HuH-7.5 (cell line): Measurements from ENCODE around the gene TMEM63A.

Experiments
- DNase-seq: peaks from one replicate; pipeline ENCODE4 v3.0.0; 2011; ENCODE audit warnings: low spot score

The TMEM63A gene

GRCh38 chr1:225886159-225887029 lies 4.2 kb upstream of the TMEM63A start:
- DNase-seq: peak; percentile 83

DNA sequence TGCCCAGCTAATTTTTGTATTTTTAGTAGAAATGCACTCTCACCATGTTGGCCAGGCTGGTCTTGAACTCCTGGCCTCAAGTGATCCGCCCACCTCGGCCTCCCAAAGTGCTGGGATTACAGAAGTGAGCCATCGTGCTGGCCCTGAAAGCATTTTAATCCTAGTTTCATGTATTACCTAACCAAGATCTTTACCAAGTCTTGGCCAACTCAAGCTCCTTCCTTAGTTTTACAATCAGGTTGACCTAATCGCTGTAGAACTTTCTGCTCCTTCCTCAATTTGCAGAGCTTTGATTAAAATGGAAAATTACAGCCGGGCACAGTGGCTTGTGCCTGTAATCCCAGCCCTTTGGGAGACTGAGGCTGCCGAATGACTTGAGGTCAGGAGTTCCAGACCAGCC lies 3.2 kb upstream of the TMEM63A start:
- DNase-seq: no peak

DNA sequence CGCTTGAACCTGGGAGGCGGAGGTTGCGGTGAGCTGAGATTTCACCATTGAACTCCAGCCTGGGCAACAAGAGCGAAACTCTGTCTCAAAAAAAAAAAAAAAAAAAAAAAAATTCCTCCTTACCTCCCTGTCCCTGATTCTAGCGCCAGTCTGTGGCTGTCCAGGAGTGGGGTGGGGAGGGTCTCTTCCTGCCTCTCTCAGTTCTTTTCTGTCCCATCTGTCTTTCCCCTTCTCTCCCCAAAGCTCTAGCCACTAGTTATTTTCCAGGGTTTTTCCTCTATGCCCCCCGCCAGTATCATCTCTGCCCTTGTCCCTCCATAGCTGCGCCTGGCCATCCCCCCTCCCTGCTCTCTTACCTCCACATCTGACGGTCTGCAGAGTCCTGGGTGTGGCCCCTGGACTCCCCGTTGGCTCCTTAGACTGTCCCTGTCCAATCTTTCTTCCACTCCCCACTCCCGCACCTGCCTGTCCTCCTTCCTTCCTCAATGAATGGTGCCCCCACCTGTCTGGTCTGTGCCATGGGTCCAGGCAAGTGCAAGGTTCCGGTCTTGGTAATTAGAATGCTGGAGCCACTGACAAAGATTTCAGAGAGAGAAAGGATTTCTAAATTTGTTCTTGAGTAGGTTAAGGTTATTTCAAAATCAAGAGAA lies 1.6 kb upstream of the TMEM63A start:
- no peak for DNase-seq

DNA sequence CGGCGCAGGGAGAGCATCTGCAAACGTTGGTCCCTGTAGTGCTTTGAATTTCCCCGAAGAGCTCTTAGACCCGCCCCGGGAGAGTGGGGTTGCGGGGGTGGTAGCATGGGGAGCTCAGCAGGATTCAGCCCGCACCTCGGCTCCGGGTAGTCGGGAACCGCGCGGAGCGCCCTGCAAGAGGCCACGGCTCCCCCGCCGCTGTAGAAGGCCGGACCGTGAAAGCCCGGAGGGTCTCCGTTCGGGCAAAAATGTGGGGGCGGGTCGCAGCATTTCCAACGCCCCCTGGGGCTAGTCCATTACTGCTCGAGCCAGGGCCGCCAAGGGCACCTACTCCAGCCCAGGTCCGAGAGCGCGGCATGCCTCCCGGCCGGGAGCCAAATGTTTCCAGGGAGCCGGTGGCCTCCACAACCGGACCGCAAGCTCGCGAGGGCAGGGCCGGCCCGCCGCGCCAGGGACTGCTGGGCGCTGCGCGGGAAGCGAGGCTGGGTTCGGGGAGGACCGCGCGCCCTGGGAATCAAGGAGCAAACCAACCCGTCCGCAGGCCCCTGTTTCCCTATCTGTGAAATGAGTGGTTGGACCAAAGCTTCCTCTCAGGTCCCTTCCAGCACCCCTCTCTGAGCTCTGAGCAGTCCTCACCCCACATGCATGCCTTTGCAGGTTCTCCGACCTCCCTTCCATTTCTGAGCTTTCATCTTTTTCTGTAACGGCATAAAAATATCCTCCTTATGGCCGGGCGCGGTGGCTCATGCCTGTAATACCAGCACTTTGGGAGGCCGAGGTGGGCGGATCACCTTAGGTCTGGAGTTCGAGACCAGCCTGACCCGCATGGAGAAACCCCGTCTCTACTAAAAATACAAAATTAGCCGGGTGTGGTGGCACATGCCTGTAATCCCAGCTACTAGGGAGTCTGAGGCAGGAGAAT lies 775 bp upstream of the TMEM63A start:
- DNase-seq: peak; percentile 80

DNA sequence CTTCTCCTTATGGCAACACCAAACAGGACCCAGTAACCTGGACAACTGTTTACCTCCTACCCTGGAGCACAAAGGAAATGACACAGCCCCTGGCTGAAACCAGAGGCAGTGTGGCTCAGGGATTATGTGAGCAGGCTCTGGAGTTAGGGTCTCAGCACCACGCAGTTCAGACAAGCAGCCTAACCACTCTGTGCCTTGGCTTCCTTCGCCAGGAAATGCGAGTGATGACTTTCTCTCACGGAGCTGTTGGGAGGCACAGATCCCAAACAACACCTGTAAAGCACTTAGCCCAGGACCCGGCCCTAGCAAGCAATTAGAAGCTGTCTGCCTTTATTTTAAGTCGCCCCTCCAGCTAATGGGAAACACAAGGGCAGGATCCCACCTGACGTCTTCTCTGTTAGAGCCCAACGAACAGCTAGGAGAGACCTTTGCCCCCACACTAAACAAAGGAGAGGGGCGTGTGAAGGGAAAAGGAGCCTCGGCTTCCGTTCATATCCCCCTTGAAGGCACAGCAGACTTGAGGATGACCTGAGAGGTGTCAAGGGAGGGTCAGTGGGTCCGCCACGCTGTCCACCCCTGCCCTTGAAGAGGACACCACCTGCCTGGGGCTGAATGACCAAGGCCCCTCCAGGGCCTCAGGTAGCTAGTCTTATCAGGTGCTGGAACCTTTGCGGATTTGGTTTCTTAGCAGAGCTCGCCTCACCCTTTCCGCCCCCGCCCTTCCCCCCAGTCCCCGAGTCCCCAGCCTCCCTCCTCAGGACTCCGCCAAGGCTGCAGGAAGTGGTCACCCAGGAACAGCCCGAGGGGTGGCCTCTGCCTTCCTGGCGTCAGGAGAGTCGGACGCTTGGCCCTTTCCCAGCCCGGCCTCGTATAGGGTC lies 860 bp downstream of the TMEM63A start:
- peak; percentile 58 for DNase-seq

GRCh38 chr1:225880636-225881035 lies 1.5 kb downstream of the TMEM63A start:
- no peak for DNase-seq

GRCh38 chr1:225880222-225880588 lies 2.0 kb downstream of the TMEM63A start:
- no peak for DNase-seq

DNA sequence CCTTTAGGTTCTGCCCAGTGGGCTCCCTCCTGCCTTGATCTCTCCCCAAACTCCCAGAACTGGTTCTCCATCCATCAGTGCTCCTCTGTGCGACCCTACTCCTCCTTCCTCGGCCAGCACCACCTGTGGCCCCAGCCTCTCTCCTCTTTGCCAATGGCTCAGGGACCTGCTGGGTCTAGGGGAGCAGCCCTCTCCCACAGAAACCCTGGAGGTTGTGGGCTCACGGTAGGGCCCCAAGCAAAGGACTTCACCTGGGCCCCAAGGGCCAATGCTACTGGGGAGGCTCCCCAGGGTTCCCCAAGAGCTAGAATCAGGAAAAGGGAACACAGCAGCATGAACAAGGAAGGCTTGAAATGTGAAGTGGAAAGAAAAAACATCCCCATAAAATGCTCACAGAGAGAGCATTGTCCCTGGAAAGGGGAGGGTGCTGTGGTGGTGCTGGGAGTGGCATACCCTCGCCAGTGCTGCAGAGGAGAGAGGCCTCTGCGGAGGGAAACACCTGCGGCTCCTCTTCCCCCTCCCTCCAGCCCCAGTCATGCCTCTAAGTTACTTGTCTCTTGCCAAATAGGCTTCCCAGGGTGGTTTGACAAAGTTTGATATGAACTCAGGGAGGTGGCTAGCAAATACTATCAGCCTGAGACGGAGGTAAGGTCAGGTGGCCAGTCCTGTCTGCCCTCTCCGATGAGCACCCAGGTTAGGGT lies 2.5 kb downstream of the TMEM63A start:
- no peak for DNase-seq

DNA sequence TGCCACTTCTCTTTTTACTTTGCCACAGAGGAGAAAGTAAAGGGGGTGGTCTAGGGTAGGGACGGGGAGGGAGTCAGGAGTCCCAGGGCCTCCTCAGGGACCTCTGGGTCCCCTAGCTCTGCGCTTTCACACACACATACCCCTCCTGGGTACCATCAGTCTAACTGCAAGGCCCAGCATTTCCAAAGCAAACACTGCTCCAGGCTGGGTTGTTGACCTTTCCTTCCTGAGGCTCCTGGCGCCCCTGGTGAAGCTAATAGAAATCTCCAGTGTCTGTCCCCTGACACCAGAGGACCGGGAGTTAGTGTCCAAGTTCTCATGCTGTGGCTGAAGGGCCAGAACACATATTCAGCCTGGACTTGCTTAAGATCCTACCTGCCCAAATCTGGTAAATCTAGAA lies 3.9 kb downstream of the TMEM63A start:
- peak; percentile 70 for DNase-seq

- DNase-seq: no peak
These were observed 4.6 kb downstream of the TMEM63A start for GRCh38 chr1:225877580-225877979.

- no peak for DNase-seq
These were observed 5.2 kb downstream of the TMEM63A start for GRCh38 chr1:225876900-225877510.

DNA sequence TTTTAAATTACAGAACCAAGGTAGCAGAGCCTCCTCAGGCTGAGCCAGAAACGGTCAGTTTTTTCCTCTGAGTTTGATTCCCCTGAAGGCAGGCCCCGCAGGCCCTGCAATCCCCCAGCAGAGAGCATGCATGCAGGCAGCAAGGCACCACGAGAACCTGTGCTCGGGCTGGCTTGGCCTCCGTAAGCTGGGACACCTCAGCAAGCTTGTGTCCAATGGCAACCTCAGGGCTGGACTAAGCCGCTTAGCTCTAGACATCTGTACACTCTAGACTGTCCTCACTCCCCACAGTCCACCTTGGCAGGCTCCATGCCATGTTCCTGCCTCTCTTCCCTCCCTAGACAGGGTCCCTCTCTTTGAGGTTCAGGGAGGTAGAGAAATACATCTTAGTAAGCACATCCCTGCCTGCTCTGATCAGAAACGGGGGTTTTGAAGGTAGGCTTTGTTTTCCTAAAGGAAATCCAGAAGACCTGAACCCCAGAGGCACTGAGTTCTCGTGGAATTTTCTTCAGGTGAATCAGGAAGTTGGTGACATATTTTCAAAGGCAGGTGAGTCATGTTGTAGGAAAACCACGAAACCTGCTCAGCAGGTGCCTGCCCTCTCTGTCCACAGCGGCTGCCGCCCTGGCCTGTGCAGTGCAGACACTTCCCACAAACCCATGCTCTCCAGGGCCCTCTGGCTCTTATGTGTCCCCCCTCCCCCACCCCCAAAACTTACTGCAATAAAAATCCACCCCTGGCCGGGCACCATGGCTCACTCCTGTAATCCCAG lies 7.0 kb downstream of the TMEM63A start:
- no peak for DNase-seq

DNA sequence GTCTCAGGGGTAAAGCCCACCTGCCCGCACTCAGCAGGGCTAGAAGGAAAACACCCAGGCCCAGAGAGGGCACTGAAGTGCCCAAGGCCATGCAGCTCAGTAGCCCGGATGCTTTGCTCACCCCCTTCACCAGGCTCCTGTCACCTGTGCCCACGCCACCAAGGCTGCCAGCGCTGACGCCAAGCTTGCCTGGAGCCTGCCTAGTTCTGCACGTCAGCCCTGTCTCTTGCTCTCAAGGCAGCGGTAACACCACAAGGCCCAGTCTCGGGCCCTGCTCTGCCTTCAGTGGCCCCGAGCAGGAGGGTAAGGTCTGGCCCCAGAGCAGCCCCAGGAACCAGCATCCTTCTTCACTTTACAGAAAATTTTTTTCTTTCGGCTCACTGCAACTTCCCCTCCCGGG lies 7.7 kb downstream of the TMEM63A start:
- no peak for DNase-seq

DNA sequence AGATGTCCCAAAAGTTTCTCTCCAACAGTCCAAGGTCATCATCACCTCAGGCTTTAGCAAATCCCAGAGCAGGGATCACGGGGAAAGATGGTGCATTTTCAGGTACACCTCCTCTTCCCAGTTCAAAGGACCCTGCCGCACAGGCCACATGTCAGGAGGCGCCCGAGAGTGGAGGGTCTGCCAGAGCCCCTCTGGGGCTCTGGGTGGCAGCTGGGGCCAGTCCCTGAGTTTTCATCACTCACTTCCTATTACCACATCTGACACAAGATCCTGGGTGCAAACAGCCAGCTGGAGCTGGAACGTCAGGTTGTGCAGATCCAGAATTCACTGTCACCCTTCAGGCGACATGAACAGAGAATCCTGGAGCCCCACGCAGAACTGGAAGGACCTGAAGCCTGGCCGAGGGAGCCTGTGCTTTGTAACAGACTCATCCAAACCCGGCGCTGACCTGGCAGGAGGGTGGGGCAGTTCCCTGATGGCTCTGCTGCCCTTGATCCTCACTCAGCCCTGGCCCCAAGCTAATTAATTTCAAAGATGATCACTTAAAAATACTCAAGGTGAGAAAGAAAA lies 8.8 kb downstream of the TMEM63A start:
- no peak for DNase-seq

GRCh38 chr1:225872075-225872430 lies 10.1 kb downstream of the TMEM63A start:
- no peak for DNase-seq

GRCh38 chr1:225871359-225872074 lies 10.7 kb downstream of the TMEM63A start:
- DNase-seq: no peak

- DNase-seq: no peak
These were observed 11.3 kb downstream of the TMEM63A start for GRCh38 chr1:225870911-225871310.

DNA sequence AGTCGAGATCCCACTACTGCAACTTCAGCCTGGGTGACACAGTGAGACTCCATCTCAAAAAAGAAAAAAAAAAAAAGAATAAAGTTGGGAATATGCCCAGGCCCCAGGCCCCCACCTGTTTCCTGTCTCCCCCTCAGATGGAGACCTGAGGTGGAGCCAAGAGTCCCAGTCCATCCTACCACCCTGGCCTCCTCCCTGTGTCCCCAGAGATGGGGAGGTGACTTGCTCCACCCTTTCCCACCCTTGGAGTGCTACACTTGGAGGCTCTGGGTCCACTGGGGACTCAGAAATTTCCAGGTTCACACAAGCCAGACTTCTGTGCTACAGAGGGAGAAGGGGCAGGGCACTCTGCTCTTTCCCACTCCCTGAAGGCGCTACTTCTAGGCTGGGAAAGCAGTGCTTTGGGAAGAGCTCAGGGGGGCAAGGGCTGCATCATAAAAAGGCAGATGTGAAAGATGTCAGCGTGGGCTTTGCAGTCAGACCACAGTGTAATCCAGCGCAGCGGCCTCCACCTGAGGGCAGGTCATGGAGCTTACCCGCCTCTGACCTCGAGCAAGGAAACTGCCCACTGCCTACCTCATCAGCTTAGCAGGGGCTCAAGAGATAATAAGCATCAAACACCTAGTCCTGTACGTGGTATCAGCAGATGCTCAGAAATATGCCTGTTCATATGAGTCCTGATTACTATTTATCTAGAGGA lies 13.4 kb downstream of the TMEM63A start:
- no peak for DNase-seq
